ENCODE data around the gene RAD50. TPM values are rescaled to one million over a fixed set of nuclear protein-coding genes. Genes with fewer than 3 reads are reported as not detected.

Gene RAD50
- polyA plus RNA-seq, 4 donors, result 6.8 to 32.8 (median 11.0) TPM

DNA sequence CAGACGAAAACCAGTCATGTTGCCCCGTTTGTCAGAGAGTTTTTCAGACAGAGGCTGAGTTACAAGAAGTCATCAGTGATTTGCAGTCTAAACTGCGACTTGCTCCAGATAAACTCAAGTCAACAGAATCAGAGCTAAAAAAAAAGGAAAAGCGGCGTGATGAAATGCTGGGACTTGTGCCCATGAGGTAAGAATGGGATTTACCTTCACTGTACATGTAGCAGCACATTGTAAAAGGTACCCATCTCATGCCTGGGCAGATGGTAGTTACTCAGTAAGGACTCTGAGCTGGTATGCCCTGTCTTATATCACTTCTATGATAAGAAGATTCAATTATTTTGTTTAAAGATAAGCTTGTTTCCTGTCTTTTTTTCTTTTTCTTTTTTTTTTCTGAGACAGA, 38.8 kb downstream of the RAD50 start:
- Histone ChIP-seq H3K4me1 (ENCODE audit: control insufficient read depth in 3 of 3, insufficient read depth in 2 of 3, low read depth in 1 of 3, low read length in 2 of 3) (no peaks in the 10 kb centered on the region), H3K27me3 (ENCODE audit: control insufficient read depth in 3 of 3, insufficient read depth in 3 of 3, low read length in 3 of 3) (no peaks in the 10 kb centered on the region), H3K9me3 (ENCODE audit: control insufficient read depth in 2 of 2, insufficient read depth in 1 of 2, low read depth in 1 of 2, low read length in 1 of 2) (no peaks in the 10 kb centered on the region), H3K4me3 (ENCODE audit: low read depth in 1 of 3, low read length in 3 of 3) (no peak overlapping the region), H3K36me3 (ENCODE audit: control insufficient read depth in 3 of 3, insufficient read depth in 2 of 3, low read depth in 1 of 3, low read length in 3 of 3) (peaks cover 15 to 20% (median 19%) of the 10 kb centered on the region in 3 donors), H3K27ac (ENCODE audit: low read depth in 1 of 3, low read length in 2 of 3) (no peak overlapping the region)
- 90 to 97% (median 95%) methylated on average over 5 of the region's 5 CpGs for WGBS, 3 donors
- FAIRE-seq (no peak), DNase-seq (no peak)

DNA sequence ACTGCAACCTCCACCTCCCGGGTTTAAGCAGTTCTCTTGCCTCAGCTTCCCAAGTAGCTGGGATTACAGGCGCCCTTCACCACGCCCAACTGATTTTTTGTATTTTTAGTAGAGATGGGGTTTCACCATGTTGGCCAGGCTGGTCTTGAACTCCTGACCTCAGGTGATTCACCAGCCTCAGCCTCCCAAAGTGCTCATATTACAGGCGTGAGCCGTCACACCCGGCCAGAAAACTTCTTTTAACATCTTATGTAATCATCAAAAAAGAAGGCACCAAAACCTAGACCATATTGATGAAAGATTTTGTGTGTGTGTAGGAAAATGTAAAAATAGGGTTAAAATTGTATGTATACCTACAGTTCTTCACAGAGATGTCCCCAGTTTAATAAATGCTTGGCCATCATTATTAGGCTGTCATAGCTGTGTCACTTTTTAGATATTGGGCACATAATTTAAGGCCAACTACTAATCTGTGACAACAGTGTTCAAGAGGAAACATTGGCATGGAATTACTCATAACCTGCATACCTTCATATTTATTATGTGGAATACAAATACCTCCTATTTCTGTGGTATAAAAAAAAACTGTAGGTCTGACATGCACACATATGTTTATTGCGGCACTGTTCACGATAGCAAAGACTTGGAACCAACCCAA, 44.4 kb downstream of the RAD50 start:
- DNase-seq (no peak), FAIRE-seq (no peak)
- WGBS, 3 donors, result 92 to 94% (median 93%) methylated on average over 8 of the region's 8 CpGs
- H3K27me3 ChIP-seq (ENCODE audit: control insufficient read depth in 3 of 3, insufficient read depth in 3 of 3, low read length in 3 of 3), result no peaks in the 10 kb centered on the region
- H3K4me3 ChIP-seq (ENCODE audit: low read depth in 1 of 3, low read length in 3 of 3), result no peak overlapping the region
- H3K36me3 ChIP-seq (ENCODE audit: control insufficient read depth in 3 of 3, insufficient read depth in 2 of 3, low read depth in 1 of 3, low read length in 3 of 3), result peaks cover 14 to 26% (median 16%) of the 10 kb centered on the region in 3 donors
- H3K9me3 ChIP-seq (ENCODE audit: control insufficient read depth in 2 of 2, insufficient read depth in 1 of 2, low read depth in 1 of 2, low read length in 1 of 2), result no peaks in the 10 kb centered on the region
- H3K27ac ChIP-seq (ENCODE audit: low read depth in 1 of 3, low read length in 2 of 3), result no peak overlapping the region
- H3K4me1 ChIP-seq (ENCODE audit: control insufficient read depth in 3 of 3, insufficient read depth in 2 of 3, low read depth in 1 of 3, low read length in 2 of 3), result no peaks in the 10 kb centered on the region

DNA sequence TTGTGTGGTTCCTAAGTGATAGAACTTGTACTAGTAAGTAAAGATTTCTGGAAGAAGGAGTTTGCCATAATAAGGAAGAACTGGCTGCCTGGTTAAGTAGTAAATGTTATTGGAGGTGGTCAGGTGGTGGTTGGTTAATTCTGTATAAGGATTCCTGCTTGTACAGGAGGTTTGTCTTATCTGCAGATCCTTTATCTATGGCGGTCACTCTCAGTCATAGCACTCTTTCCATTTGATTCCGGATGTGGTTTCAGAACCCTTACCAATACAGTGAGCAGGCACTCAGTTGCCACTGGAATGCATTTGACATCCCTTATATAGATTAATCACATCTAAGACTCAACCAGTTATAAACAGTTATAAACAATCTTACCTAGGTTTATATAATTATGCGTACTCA, 50.3 kb downstream of the RAD50 start:
- H3K27me3 ChIP-seq (ENCODE audit: control insufficient read depth in 3 of 3, insufficient read depth in 3 of 3, low read length in 3 of 3), result no peaks in the 10 kb centered on the region
- H3K4me1 ChIP-seq (ENCODE audit: control insufficient read depth in 3 of 3, insufficient read depth in 2 of 3, low read depth in 1 of 3, low read length in 2 of 3), result no peaks in the 10 kb centered on the region
- H3K4me3 ChIP-seq (ENCODE audit: low read depth in 1 of 3, low read length in 3 of 3), result no peak overlapping the region
- DNase-seq, result no peak
- FAIRE-seq, result no peak
- H3K9me3 ChIP-seq (ENCODE audit: control insufficient read depth in 2 of 2, insufficient read depth in 1 of 2, low read depth in 1 of 2, low read length in 1 of 2), result no peaks in the 10 kb centered on the region
- H3K27ac ChIP-seq (ENCODE audit: low read depth in 1 of 3, low read length in 2 of 3), result no peak overlapping the region
- WGBS, 3 donors, result 92 to 100% (median 96%) methylated on average over 3 of the region's 3 CpGs
- peaks cover 0 to 19% (median 10%) of the 10 kb centered on the region in 3 donors for H3K36me3 ChIP-seq (ENCODE audit: control insufficient read depth in 3 of 3, insufficient read depth in 2 of 3, low read depth in 1 of 3, low read length in 3 of 3)

DNA sequence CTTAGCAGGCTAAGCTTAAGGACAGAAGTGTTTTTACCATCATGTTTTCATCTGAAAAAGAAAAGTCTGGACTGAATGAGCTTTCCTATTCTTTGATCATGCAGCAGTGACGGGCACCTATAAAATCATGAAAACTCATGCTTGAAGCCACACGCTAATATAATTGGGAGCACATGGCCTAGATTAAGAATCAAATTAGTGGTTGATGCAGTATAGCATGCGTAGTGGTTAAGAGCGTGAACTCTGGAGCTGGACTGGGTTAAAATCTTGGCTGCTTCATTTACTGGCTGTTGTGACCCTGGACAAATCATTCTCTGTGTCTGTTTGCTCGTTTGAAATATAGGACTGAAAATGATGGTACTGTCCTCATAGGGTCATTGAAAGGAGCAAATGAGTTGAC, 51.3 kb downstream of the RAD50 start:
- WGBS, 3 donors, result 86 to 93% (median 89%) methylated on average over 5 of the region's 5 CpGs
- DNase-seq, result no peak
- Histone ChIP-seq H3K4me1 (ENCODE audit: control insufficient read depth in 3 of 3, insufficient read depth in 2 of 3, low read depth in 1 of 3, low read length in 2 of 3) (peaks cover 0 to 6% (median 0%) of the 10 kb centered on the region in 3 donors), H3K36me3 (ENCODE audit: control insufficient read depth in 3 of 3, insufficient read depth in 2 of 3, low read depth in 1 of 3, low read length in 3 of 3) (peaks cover 0 to 19% (median 11%) of the 10 kb centered on the region in 3 donors), H3K27ac (ENCODE audit: low read depth in 1 of 3, low read length in 2 of 3) (no peak overlapping the region), H3K27me3 (ENCODE audit: control insufficient read depth in 3 of 3, insufficient read depth in 3 of 3, low read length in 3 of 3) (no peaks in the 10 kb centered on the region), H3K9me3 (ENCODE audit: control insufficient read depth in 2 of 2, insufficient read depth in 1 of 2, low read depth in 1 of 2, low read length in 1 of 2) (no peaks in the 10 kb centered on the region), H3K4me3 (ENCODE audit: low read depth in 1 of 3, low read length in 3 of 3) (no peak overlapping the region)
- FAIRE-seq, result no peak

DNA sequence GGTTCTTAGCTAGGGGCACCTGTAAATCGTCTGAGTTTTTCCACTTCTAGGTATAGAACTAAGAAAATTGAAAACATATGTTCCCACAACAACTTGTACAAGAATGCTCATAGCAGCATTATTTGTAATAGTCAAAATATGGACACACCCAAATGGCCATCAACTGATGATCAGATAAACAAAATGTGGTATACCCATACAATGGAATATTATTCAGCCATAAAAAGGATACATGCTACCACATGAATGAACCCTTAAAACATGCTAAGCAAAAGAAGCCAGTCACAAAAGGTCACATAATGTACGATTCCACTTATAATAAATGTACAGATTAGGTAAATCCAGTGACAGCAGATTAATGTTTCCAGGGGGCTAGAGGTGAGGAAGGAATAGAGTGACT, 55.2 kb downstream of the RAD50 start:
- DNase-seq, result no peak
- peaks cover 0 to 12% (median 4%) of the 10 kb centered on the region in 3 donors for H3K36me3 ChIP-seq (ENCODE audit: control insufficient read depth in 3 of 3, insufficient read depth in 2 of 3, low read depth in 1 of 3, low read length in 3 of 3)
- no peaks in the 10 kb centered on the region for H3K9me3 ChIP-seq (ENCODE audit: control insufficient read depth in 2 of 2, insufficient read depth in 1 of 2, low read depth in 1 of 2, low read length in 1 of 2)
- FAIRE-seq, result no peak
- no peak overlapping the region for H3K27ac ChIP-seq (ENCODE audit: low read depth in 1 of 3, low read length in 2 of 3)
- H3K4me1 ChIP-seq (ENCODE audit: control insufficient read depth in 3 of 3, insufficient read depth in 2 of 3, low read depth in 1 of 3, low read length in 2 of 3), result peaks cover 0 to 6% (median 0%) of the 10 kb centered on the region in 3 donors
- H3K4me3 ChIP-seq (ENCODE audit: low read depth in 1 of 3, low read length in 3 of 3), result no peak overlapping the region
- 97 to 100% (median 99%) methylated on average over 2 of the region's 2 CpGs for WGBS, 3 donors
- H3K27me3 ChIP-seq (ENCODE audit: control insufficient read depth in 3 of 3, insufficient read depth in 3 of 3, low read length in 3 of 3), result no peaks in the 10 kb centered on the region

DNA sequence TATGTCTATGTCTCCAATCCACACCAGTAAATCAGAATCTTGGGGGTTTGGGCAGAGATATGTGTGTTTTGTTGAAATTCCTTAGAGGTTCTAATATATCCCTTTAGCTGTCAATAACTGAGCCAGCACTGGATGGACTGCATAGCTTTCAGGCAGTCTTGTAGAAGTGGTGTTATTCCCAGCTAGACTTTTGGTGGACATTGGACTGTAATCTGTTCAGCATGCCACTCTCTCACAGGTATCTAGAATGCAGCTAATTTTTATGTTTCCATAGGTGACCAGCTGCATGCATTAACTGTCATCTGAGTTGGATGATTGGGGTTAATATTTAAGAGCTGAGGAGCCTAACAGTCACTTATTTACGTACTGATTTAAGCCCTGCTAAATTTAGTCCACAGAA, 56.1 kb downstream of the RAD50 start:
- FAIRE-seq (no peak), DNase-seq (peak; percentile 19 to 55)
- H3K27me3 ChIP-seq (ENCODE audit: control insufficient read depth in 3 of 3, insufficient read depth in 3 of 3, low read length in 3 of 3), result no peaks in the 10 kb centered on the region
- peaks cover 0 to 6% (median 0%) of the 10 kb centered on the region in 3 donors for H3K4me1 ChIP-seq (ENCODE audit: control insufficient read depth in 3 of 3, insufficient read depth in 2 of 3, low read depth in 1 of 3, low read length in 2 of 3)
- 22 to 72% (median 67%) methylated on average over 1 of the region's 1 CpG for WGBS, 3 donors
- peaks cover 0 to 12% (median 6%) of the 10 kb centered on the region in 3 donors for H3K36me3 ChIP-seq (ENCODE audit: control insufficient read depth in 3 of 3, insufficient read depth in 2 of 3, low read depth in 1 of 3, low read length in 3 of 3)
- H3K4me3 ChIP-seq (ENCODE audit: low read depth in 1 of 3, low read length in 3 of 3), result no peak overlapping the region
- H3K9me3 ChIP-seq (ENCODE audit: control insufficient read depth in 2 of 2, insufficient read depth in 1 of 2, low read depth in 1 of 2, low read length in 1 of 2), result no peaks in the 10 kb centered on the region
- H3K27ac ChIP-seq (ENCODE audit: low read depth in 1 of 3, low read length in 2 of 3), result no peak overlapping the region

DNA sequence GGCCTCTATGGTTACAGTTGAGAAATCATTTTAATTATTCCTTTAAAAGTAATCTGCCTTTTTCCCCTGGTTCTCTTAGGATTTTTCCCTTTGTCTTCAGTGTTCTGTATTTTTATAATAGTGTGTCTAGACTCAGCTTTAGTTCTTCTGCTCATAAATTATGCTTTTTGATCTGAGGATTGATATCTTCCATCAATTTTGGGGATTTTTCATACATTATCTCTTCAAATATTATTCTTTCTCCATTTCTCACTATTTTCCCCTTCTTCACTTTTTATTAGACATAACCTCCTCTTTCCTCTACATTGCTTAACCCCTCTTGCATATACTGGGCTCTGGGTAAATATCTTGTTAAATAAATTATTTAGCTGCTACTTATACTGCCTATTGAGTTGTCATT, 64.9 kb downstream of the RAD50 start:
- Histone ChIP-seq H3K27me3 (ENCODE audit: control insufficient read depth in 3 of 3, insufficient read depth in 3 of 3, low read length in 3 of 3) (no peaks in the 10 kb centered on the region), H3K4me3 (ENCODE audit: low read depth in 1 of 3, low read length in 3 of 3) (no peak overlapping the region), H3K27ac (ENCODE audit: low read depth in 1 of 3, low read length in 2 of 3) (no peak overlapping the region), H3K4me1 (ENCODE audit: control insufficient read depth in 3 of 3, insufficient read depth in 2 of 3, low read depth in 1 of 3, low read length in 2 of 3) (no peaks in the 10 kb centered on the region), H3K9me3 (ENCODE audit: control insufficient read depth in 2 of 2, insufficient read depth in 1 of 2, low read depth in 1 of 2, low read length in 1 of 2) (no peaks in the 10 kb centered on the region), H3K36me3 (ENCODE audit: control insufficient read depth in 3 of 3, insufficient read depth in 2 of 3, low read depth in 1 of 3, low read length in 3 of 3) (peaks cover 3 to 13% (median 5%) of the 10 kb centered on the region in 3 donors)
- no peak for FAIRE-seq
- no peak for DNase-seq

DNA sequence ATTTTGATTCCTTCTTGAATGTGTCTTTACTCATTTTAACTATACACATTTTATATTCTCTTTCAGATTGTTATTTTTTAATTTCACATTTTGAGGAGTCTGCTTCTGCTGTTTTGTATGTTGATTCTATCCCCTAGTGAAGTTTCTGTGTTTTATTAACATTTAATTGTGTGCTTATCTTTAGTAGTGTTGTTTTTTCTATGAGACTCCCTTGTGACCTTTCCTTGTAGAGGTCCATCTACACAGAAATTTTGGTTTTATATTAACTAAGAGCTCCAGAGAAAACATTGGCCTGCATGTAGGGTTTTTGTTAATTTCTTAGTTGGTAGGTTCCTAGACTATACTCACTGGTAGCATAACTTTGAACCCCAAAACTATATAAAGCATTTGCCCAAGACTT, 65.8 kb downstream of the RAD50 start:
- DNase-seq (peak in 1 of 2 donors; percentile 4), FAIRE-seq (no peak)

DNA sequence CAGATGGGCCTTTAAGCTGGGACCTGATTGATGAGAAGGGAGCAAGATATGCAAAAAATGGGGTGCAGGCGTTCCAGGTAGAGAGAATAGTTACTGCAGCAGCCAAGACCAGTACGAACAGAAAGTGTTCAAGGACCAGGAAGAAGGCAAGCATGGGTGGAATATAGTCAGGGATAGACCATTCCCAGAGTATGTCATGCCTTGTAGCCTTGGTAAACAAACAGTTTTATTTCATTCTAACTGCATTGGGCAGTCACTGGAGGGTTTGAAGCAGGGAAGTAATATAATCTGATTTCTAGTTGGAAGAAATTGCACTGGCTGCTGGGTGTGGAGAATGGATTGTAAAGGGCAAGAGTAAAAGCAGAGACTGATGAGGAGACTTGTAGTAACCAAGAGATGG, 70.7 kb downstream of the RAD50 start:
- Histone ChIP-seq H3K4me1 (ENCODE audit: control insufficient read depth in 3 of 3, insufficient read depth in 2 of 3, low read depth in 1 of 3, low read length in 2 of 3) (no peaks in the 10 kb centered on the region), H3K36me3 (ENCODE audit: control insufficient read depth in 3 of 3, insufficient read depth in 2 of 3, low read depth in 1 of 3, low read length in 3 of 3) (peaks cover 0 to 14% (median 4%) of the 10 kb centered on the region in 3 donors), H3K27ac (ENCODE audit: low read depth in 1 of 3, low read length in 2 of 3) (no peak overlapping the region), H3K27me3 (ENCODE audit: control insufficient read depth in 3 of 3, insufficient read depth in 3 of 3, low read length in 3 of 3) (no peaks in the 10 kb centered on the region), H3K9me3 (ENCODE audit: control insufficient read depth in 2 of 2, insufficient read depth in 1 of 2, low read depth in 1 of 2, low read length in 1 of 2) (no peaks in the 10 kb centered on the region), H3K4me3 (ENCODE audit: low read depth in 1 of 3, low read length in 3 of 3) (no peak overlapping the region)
- WGBS, 3 donors, result 94 to 98% (median 97%) methylated on average over 2 of the region's 2 CpGs
- no peak for FAIRE-seq
- DNase-seq, result no peak

More for the DNA sequence above, 65.8 kb downstream of the RAD50 start:
- Histone ChIP-seq H3K27ac (ENCODE audit: low read depth in 1 of 3, low read length in 2 of 3) (no peak overlapping the region), H3K9me3 (ENCODE audit: control insufficient read depth in 2 of 2, insufficient read depth in 1 of 2, low read depth in 1 of 2, low read length in 1 of 2) (no peaks in the 10 kb centered on the region), H3K4me1 (ENCODE audit: control insufficient read depth in 3 of 3, insufficient read depth in 2 of 3, low read depth in 1 of 3, low read length in 2 of 3) (no peaks in the 10 kb centered on the region), H3K36me3 (ENCODE audit: control insufficient read depth in 3 of 3, insufficient read depth in 2 of 3, low read depth in 1 of 3, low read length in 3 of 3) (peaks cover 3 to 16% (median 4%) of the 10 kb centered on the region in 3 donors), H3K27me3 (ENCODE audit: control insufficient read depth in 3 of 3, insufficient read depth in 3 of 3, low read length in 3 of 3) (no peaks in the 10 kb centered on the region), H3K4me3 (ENCODE audit: low read depth in 1 of 3, low read length in 3 of 3) (no peak overlapping the region)

Data from small intestine (tissue), 7 donors.